WTC11 (cell line): ENCODE results near the gene AKIRIN2. TPM values are rescaled to one million over a fixed set of nuclear protein-coding genes. Genes with fewer than 3 reads are reported as not detected.

Experiments
- ATAC-seq: fragments of 200-7000 bp; cut with Tn5 transposase; 2 replicates; pipeline ENCODE4 v1.10.0; 2021; ENCODE audit warnings: mild to moderate bottlenecking, moderate library complexity
- CTCF ChIA-PET: fragments of 300-600 bp; sonication (Branson Sonifier 250); formaldehyde crosslinking; loops from one replicate; lab custom pipeline; 2021; ENCODE audit warnings: antibody characterized with exemption; lab: Charles Lee
- POLR2A ChIA-PET: fragments of 350-600 bp; sonication (Branson Sonifier 250); formaldehyde crosslinking; loops from one replicate; lab custom pipeline; 2021; ENCODE audit warnings: antibody characterized with exemption; lab: Charles Lee
- DNase-seq: peaks from one replicate; pipeline ENCODE4 v3.0.0; 2021; ENCODE audit warnings: low spot score
- H3K27ac Mint-ChIP-seq: 2 replicates; pipeline ENCODE4 v1.8.0; 2021; ENCODE audit warnings: mixed read lengths
- H3K27me3 Mint-ChIP-seq: 2 replicates; pipeline ENCODE4 v1.8.0; 2021; ENCODE audit warnings: low read depth, mild to moderate bottlenecking, moderate library complexity, mixed read lengths
- H3K36me3 Mint-ChIP-seq: 2 replicates; pipeline ENCODE4 v1.8.0; 2021; ENCODE audit warnings: mixed read lengths
- H3K4me1 Mint-ChIP-seq: 2 replicates; pipeline ENCODE4 v1.8.0; 2022; ENCODE audit warnings: mixed read lengths
- H3K4me3 Mint-ChIP-seq: 2 replicates; pipeline ENCODE4 v1.8.0; 2021; ENCODE audit warnings: mild to moderate bottlenecking, moderate library complexity, mixed read lengths
- H3K9me3 Mint-ChIP-seq: 2 replicates; pipeline ENCODE4 v1.8.0; 2021; ENCODE audit warnings: mixed read lengths
- ATF1 ChIP-seq: sonication (generic); formaldehyde crosslinking; IDR thresholded peaks from 2 replicates; pipeline ENCODE4 v1.8.1; 2023; ENCODE audit warnings: mild to moderate bottlenecking, moderate library complexity, missing genetic modification reagents
- FOXJ3 ChIP-seq: sonication (generic); formaldehyde crosslinking; IDR thresholded peaks from 2 replicates; pipeline ENCODE4 v1.9.0; 2021; ENCODE audit warnings: missing genetic modification reagents, mild to moderate bottlenecking, borderline replicate concordance
- HMGA2 ChIP-seq: fragments of 250-450 bp; sonication (Bioruptor Pico); IDR thresholded peaks from 2 replicates; pipeline ENCODE4 v1.4.0; 2021; ENCODE audit warnings: mild to moderate bottlenecking, moderate library complexity
- NR3C1 ChIP-seq: sonication (generic); formaldehyde crosslinking; conservative IDR thresholded peaks from 2 replicates; pipeline ENCODE4 v1.8.1; 2023; ENCODE audit warnings: low read depth, mild to moderate bottlenecking, missing genetic modification reagents
- PRDM15 ChIP-seq: sonication (generic); formaldehyde crosslinking; IDR thresholded peaks from 2 replicates; pipeline ENCODE4 v1.8.0; 2022; ENCODE audit warnings: missing genetic modification reagents
- RELA ChIP-seq: sonication (generic); formaldehyde crosslinking; IDR thresholded peaks from 2 replicates; pipeline ENCODE4 v1.8.1; 2022; ENCODE audit warnings: missing genetic modification reagents, mild to moderate bottlenecking, borderline replicate concordance
- RORB ChIP-seq: fragments of 250-450 bp; sonication (Bioruptor Pico); IDR thresholded peaks from 2 replicates; pipeline ENCODE4 v1.9.0; 2021; ENCODE audit warnings: mild to moderate bottlenecking
- TEAD4 ChIP-seq: sonication (generic); formaldehyde crosslinking; IDR thresholded peaks from 2 replicates; pipeline ENCODE4 v1.8.0; 2022; ENCODE audit warnings: mild to moderate bottlenecking, missing genetic modification reagents
- ZNF121 ChIP-seq: sonication (generic); formaldehyde crosslinking; IDR thresholded peaks from 2 replicates; pipeline ENCODE4 v1.8.0; 2023; ENCODE audit warnings: missing genetic modification reagents
- ZNF512 ChIP-seq: sonication (generic); formaldehyde crosslinking; IDR thresholded peaks from 2 replicates; pipeline ENCODE4 v1.8.1; 2022; ENCODE audit warnings: missing genetic modification reagents, borderline replicate concordance
- total RNA-seq: library from RNA; stranded (reverse); gene quantifications from 3 replicates; pipeline ENCODE4 v1.2.3, GENCODE V29; 2021
- TF ChIP-seq, protein P1 (sequence below): sonication (generic); formaldehyde crosslinking; IDR thresholded peaks from 2 replicates; pipeline ENCODE4 v1.8.1; 2023; ENCODE audit warnings: mild to moderate bottlenecking, missing genetic modification reagents, moderate library complexity
- TF ChIP-seq, protein P2 (sequence below): sonication (generic); formaldehyde crosslinking; IDR thresholded peaks from 2 replicates; pipeline ENCODE4 v1.8.0; 2022; ENCODE audit warnings: mild to moderate bottlenecking, missing genetic modification reagents
- TF ChIP-seq, protein P3 (sequence below): sonication (generic); formaldehyde crosslinking; conservative IDR thresholded peaks from 2 replicates; pipeline ENCODE4 v1.8.1; 2023; ENCODE audit warnings: mild to moderate bottlenecking, low read depth, missing genetic modification reagents, moderate library complexity
- TF ChIP-seq, protein P4 (sequence below): fragments of 250-450 bp; sonication (Bioruptor Pico); IDR thresholded peaks from 2 replicates; pipeline ENCODE4 v1.8.0; 2021; ENCODE audit warnings: mild to moderate bottlenecking
- TF ChIP-seq, protein P5 (sequence below): fragments of 250-450 bp; sonication (Bioruptor Pico); IDR thresholded peaks from 2 replicates; pipeline ENCODE4 v1.9.0; 2021; ENCODE audit warnings: moderate library complexity, mild to moderate bottlenecking, inconsistent platforms, borderline replicate concordance

Gene AKIRIN2
- total RNA-seq, 1 experiment from 2014 or later: 90.2 TPM

- ChIA-PET CTCF (no interaction called here), POLR2A (no interaction called here)
- no peak for TF ChIP-seq HMGA2 (CRISPR knock-in tag)
- TF ChIP-seq ATF1: no peak
- TF ChIP-seq NR3C1: no peak
- TF ChIP-seq FOXJ3: no peak
- TF ChIP-seq, protein P1, sequence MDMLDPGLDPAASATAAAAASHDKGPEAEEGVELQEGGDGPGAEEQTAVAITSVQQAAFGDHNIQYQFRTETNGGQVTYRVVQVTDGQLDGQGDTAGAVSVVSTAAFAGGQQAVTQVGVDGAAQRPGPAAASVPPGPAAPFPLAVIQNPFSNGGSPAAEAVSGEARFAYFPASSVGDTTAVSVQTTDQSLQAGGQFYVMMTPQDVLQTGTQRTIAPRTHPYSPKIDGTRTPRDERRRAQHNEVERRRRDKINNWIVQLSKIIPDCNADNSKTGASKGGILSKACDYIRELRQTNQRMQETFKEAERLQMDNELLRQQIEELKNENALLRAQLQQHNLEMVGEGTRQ (CRISPR knock-in tag): no peak
- TF ChIP-seq, protein P2, sequence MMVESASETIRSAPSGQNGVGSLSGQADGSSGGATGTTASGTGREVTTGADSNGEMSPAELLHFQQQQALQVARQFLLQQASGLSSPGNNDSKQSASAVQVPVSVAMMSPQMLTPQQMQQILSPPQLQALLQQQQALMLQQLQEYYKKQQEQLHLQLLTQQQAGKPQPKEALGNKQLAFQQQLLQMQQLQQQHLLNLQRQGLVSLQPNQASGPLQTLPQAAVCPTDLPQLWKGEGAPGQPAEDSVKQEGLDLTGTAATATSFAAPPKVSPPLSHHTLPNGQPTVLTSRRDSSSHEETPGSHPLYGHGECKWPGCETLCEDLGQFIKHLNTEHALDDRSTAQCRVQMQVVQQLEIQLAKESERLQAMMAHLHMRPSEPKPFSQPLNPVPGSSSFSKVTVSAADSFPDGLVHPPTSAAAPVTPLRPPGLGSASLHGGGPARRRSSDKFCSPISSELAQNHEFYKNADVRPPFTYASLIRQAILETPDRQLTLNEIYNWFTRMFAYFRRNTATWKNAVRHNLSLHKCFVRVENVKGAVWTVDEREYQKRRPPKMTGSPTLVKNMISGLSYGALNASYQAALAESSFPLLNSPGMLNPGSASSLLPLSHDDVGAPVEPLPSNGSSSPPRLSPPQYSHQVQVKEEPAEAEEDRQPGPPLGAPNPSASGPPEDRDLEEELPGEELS (CRISPR knock-in tag): no peak
- no peak for TF ChIP-seq PRDM15 (CRISPR knock-in tag)
- TF ChIP-seq TEAD4 (CRISPR knock-in tag): no peak
- TF ChIP-seq, protein P3, sequence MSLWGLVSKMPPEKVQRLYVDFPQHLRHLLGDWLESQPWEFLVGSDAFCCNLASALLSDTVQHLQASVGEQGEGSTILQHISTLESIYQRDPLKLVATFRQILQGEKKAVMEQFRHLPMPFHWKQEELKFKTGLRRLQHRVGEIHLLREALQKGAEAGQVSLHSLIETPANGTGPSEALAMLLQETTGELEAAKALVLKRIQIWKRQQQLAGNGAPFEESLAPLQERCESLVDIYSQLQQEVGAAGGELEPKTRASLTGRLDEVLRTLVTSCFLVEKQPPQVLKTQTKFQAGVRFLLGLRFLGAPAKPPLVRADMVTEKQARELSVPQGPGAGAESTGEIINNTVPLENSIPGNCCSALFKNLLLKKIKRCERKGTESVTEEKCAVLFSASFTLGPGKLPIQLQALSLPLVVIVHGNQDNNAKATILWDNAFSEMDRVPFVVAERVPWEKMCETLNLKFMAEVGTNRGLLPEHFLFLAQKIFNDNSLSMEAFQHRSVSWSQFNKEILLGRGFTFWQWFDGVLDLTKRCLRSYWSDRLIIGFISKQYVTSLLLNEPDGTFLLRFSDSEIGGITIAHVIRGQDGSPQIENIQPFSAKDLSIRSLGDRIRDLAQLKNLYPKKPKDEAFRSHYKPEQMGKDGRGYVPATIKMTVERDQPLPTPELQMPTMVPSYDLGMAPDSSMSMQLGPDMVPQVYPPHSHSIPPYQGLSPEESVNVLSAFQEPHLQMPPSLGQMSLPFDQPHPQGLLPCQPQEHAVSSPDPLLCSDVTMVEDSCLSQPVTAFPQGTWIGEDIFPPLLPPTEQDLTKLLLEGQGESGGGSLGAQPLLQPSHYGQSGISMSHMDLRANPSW (CRISPR knock-in tag): no peak
- TF ChIP-seq RORB (CRISPR knock-in tag): no peak
- TF ChIP-seq, protein P4, sequence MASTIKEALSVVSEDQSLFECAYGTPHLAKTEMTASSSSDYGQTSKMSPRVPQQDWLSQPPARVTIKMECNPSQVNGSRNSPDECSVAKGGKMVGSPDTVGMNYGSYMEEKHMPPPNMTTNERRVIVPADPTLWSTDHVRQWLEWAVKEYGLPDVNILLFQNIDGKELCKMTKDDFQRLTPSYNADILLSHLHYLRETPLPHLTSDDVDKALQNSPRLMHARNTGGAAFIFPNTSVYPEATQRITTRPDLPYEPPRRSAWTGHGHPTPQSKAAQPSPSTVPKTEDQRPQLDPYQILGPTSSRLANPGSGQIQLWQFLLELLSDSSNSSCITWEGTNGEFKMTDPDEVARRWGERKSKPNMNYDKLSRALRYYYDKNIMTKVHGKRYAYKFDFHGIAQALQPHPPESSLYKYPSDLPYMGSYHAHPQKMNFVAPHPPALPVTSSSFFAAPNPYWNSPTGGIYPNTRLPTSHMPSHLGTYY (CRISPR knock-in tag): no peak
- TF ChIP-seq ZNF512 (CRISPR knock-in tag): no peak
- TF ChIP-seq ZNF121 (CRISPR knock-in tag): no peak
- TF ChIP-seq, protein P5, sequence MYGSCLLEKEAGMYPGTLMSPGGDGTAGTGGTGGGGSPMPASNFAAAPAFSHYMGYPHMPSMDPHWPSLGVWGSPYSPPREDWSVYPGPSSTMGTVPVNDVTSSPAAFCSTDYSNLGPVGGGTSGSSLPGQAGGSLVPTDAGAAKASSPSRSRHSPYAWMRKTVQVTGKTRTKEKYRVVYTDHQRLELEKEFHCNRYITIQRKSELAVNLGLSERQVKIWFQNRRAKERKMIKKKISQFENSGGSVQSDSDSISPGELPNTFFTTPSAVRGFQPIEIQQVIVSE: no peak
- no peak for TF ChIP-seq RELA
- ATAC-seq (no peak), DNase-seq (no peak)
- Mint-ChIP-seq H3K36me3 (no peaks in the 10 kb centered on the region), H3K4me3 (no peak overlapping the region), H3K9me3 (no peaks in the 10 kb centered on the region), H3K27ac (no peak overlapping the region), H3K27me3 (no peaks in the 10 kb centered on the region), H3K4me1 (peaks cover 21% of the 10 kb centered on the region)
These were observed 16.8 kb upstream of the AKIRIN2 start for GRCh38 chr6:87718662-87719433.
